ENCODE results near the gene CD163L1.

DNA sequence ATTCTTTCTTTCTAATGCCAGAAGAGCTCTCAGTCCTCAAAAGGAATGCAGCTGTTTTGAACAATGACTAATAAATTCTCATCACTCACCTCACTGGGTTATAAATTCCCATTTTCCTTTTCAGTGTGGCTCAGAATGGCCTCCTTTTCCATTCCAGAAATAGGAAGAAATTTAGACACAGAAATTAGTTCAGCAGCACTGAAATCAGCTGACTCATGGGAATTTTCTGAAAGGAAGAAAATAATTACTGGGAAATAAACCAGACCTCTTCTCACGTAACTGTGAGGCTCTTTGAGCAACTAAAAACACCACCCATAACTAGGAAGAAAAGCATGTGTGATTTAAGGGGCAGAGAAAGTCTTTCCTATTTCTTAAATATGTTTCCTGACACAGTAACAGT, 35.8 kb upstream of the CD163L1 start:
- TF ChIP-seq POLR2AphosphoS5 (IDR thresholded peaks at IDR 0.05; ENCODE audit: low read depth, low read length) (no peak), POLR2A (IDR thresholded peaks at IDR 0.05; ENCODE audit: borderline replicate concordance, extremely low read depth, insufficient read depth, insufficient read length) (no peak), ZNF274 (IDR thresholded peaks at IDR 0.05; ENCODE audit: low read depth, low read length) (no peak), FOSL1 (IDR thresholded peaks at IDR 0.05; ENCODE audit: low read depth) (no peak), JUND (IDR thresholded peaks at IDR 0.05) (no peak), EZH2 (IDR thresholded peaks at IDR 0.05) (no peak), RAD21 (IDR thresholded peaks at IDR 0.05; ENCODE audit: low read depth) (no peak), SRF (IDR thresholded peaks at IDR 0.05; ENCODE audit: low read depth) (no peak)
- TF ChIP-seq, protein P1, sequence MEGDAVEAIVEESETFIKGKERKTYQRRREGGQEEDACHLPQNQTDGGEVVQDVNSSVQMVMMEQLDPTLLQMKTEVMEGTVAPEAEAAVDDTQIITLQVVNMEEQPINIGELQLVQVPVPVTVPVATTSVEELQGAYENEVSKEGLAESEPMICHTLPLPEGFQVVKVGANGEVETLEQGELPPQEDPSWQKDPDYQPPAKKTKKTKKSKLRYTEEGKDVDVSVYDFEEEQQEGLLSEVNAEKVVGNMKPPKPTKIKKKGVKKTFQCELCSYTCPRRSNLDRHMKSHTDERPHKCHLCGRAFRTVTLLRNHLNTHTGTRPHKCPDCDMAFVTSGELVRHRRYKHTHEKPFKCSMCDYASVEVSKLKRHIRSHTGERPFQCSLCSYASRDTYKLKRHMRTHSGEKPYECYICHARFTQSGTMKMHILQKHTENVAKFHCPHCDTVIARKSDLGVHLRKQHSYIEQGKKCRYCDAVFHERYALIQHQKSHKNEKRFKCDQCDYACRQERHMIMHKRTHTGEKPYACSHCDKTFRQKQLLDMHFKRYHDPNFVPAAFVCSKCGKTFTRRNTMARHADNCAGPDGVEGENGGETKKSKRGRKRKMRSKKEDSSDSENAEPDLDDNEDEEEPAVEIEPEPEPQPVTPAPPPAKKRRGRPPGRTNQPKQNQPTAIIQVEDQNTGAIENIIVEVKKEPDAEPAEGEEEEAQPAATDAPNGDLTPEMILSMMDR (IDR thresholded peaks at IDR 0.05 in 2 of 3, conservative IDR thresholded peaks at IDR 0.05 in 1 of 3; ENCODE audit: borderline replicate concordance in 1 of 3, insufficient read depth in 1 of 3, low read depth in 2 of 3, low read length in 2 of 3), result no peak
- TF ChIP-seq, protein P2, sequence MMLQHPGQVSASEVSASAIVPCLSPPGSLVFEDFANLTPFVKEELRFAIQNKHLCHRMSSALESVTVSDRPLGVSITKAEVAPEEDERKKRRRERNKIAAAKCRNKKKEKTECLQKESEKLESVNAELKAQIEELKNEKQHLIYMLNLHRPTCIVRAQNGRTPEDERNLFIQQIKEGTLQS (IDR thresholded peaks at IDR 0.05), result no peak

All from HCT116 (cell line).